Measurements from ENCODE around the gene TP53INP2.
"Not testable (repeated sequence)": the region's sequence is repeated elsewhere in the genome, so short reads cannot be mapped to it uniquely, and the experiment has no call there.

GRCh38 chr20:34664751-34665150 lies 39.4 kb upstream of the TP53INP2 start:
- TF ChIP-seq CTCF, POLR2A (IDR thresholded peaks at IDR 0.05): not testable (repeated sequence)
